GM10248 (cell line): Measurements from ENCODE around the gene ABCD1.
"Not testable (repeated sequence)": the region's sequence is repeated elsewhere in the genome, so short reads cannot be mapped to it uniquely, and the experiment has no call there.

Experiments
- CTCF ChIA-PET: fragments of 300-600 bp; sonication (Branson Sonifier 250); formaldehyde crosslinking; extraction: SDS; loops from one replicate; lab custom pipeline; 2021; ENCODE audit warnings: antibody characterized with exemption; lab: Yijun Ruan, JAX
- POLR2A ChIA-PET: fragments of 350-650 bp; sonication (Branson Sonifier 250); formaldehyde crosslinking; extraction: SDS; loops from one replicate; lab custom pipeline; 2020; ENCODE audit warnings: antibody characterized with exemption; lab: Yijun Ruan, JAX
- DNase-seq: peaks from one replicate; pipeline ENCODE4 v3.0.0; 2012; ENCODE audit errors: extremely low spot score
- CTCF ChIP-seq: IDR thresholded peaks from 2 replicates; pipeline ENCODE4 v1.5.1; 2012; ENCODE audit warnings: mild to moderate bottlenecking, low read depth; ENCODE audit errors: extremely low read depth, missing control alignments, control extremely low read depth

ABCD1 gene

DNA sequence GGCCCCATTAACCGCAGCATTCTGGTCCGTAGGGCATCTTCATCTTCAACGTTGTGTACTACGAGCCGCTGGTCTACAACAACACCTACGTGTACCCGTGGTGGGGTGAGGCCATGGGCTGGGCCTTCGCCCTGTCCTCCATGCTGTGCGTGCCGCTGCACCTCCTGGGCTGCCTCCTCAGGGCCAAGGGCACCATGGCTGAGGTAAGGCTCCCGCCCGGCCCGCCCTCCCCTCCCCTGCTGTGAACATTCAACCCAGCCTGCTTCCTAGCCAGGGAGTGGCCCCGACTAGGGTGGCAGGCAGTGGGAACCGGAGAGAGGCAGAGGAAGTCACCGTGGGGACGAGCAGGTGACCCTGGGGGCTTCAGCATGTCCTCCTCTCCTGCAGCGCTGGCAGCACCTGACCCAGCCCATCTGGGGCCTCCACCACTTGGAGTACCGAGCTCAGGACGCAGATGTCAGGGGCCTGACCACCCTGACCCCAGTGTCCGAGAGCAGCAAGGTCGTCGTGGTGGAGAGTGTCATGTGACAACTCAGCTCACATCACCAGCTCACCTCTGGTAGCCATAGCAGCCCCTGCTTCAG lies 29.9 kb upstream of the ABCD1 start:
- CTCF ChIA-PET = no interaction called here
- no peak for TF ChIP-seq CTCF
- POLR2A ChIA-PET = no interaction called here
- no peak for DNase-seq

- ChIA-PET POLR2A (no interaction called here), CTCF (interaction anchor here (1.3 kb wide), 1 partner anchor 12 kb away, joined by 3 read pairs; no protein-coding TSS in a partner anchor)
- no peak for DNase-seq
Observed at GRCh38 chrX:153696100-153696499, 28.6 kb upstream of the ABCD1 start.

GRCh38 chrX:153696538-153696937 lies 28.1 kb upstream of the ABCD1 start:
- CTCF ChIA-PET = interaction anchor here (1.3 kb wide), 1 partner anchor 12 kb away, joined by 3 read pairs; no protein-coding TSS in a partner anchor
- DNase-seq, POLR2A ChIA-PET: not testable (repeated sequence)

More at GRCh38 chrX:153696100-153696499, 28.6 kb upstream of the ABCD1 start:
- no peak for TF ChIP-seq CTCF

- POLR2A ChIA-PET, CTCF ChIA-PET, DNase-seq: not testable (repeated sequence)
Observed at GRCh38 chrX:153696986-153697722, 27.5 kb upstream of the ABCD1 start.

GRCh38 chrX:153697924-153698865 lies 26.5 kb upstream of the ABCD1 start:
- ChIA-PET POLR2A (no interaction called here), CTCF (no interaction called here)
- no peak for TF ChIP-seq CTCF
- DNase-seq = no peak

- DNase-seq, CTCF ChIA-PET, POLR2A ChIA-PET: not testable (repeated sequence)
Observed at GRCh38 chrX:153699210-153699783, 25.4 kb upstream of the ABCD1 start.

DNA sequence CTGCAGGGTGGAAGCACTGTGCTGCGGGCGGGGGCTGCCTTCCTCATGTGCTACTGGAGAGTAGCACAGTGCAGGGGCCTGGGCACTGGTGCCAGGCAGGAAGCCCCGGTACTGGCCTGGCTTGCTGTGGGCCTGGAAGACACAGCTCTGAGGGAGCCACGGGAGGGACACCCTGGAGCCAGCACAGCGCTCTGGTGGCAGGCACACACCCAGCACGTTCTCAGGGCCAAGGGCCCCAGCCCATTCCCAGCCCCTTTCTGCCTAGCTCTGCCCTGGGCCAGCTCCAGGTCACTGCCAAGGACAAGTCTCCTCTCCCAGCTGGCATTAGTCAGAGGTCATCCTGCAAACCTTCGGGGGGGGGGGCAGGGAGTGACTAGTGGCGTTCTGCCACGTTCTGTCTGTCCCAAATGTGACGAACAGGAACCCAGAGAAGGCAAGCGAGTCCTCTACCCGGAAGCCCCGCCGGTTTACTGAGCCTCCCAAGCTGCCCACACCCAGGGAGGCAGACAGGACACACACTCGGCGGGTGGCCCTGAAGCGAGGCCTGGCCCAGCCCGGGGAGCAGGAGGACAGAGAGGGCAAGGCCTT lies 24.8 kb upstream of the ABCD1 start:
- CTCF ChIA-PET, POLR2A ChIA-PET, DNase-seq: not testable (repeated sequence)

DNA sequence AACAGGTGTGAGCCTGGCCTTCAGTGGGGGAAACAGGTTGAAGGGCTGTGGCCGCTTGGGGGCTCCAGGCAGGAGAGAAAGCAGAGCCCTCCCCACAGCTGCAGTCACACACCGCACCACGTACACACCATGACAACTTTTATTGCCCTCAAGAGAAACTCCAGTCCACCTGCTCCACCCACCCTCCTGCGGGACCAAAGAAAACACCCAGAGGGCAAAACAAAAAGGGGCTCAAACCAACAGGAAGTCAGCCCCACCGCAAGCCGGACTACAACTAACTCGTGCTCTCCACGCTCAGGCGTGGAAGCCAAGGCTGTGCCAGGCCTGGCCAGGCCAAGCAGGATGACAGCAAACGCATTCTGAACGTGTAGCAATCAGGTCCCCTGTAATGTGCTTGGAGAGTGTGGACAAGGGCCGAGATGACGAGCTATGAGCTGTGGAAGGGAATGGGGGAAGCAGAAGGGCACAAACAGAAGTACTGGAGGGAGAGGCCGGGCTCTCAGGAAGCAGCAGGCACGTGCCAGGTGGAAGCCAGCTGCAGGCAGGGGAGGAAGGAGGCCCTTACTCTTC lies 24.2 kb upstream of the ABCD1 start:
- POLR2A ChIA-PET = no interaction called here
- CTCF ChIA-PET = no interaction called here
- TF ChIP-seq CTCF = no peak
- DNase-seq = no peak
